ENCODE measurements around the gene YAF2. TPM values are rescaled to one million over a fixed set of nuclear protein-coding genes. Genes with fewer than 3 reads are reported as not detected.
"Not testable (repeated sequence)": the region's sequence is repeated elsewhere in the genome, so short reads cannot be mapped to it uniquely, and the experiment has no call there.

Gene YAF2
- polyA plus RNA-seq, 1 donor, result 28.3 TPM

- DNase-seq, result no peak
Measured at GRCh38 chr12:42192686-42193085, 45.4 kb downstream of the YAF2 start.

DNA sequence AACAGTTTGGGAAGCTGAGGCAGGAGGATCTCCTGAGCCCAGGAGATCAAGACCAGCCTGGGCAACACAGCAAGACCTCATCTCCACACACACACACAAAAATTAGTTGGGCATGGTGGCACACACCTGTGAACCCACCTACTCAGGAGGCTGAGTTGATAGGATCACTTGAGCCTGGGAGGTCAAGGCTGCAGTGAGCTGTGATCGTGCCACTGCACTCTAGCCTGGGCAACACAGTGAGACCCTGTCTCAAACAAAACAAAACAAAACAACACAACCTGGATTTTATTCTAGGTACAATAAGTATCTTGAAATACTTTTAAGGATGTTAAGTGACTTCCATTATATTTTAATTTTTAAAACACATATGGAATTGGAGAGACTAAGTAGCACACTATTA lies 45.8 kb downstream of the YAF2 start:
- DNase-seq, result no peak

- no peak for DNase-seq
Measured at GRCh38 chr12:42190376-42190775, 47.7 kb downstream of the YAF2 start.

GRCh38 chr12:42188275-42188674 lies 49.8 kb downstream of the YAF2 start:
- DNase-seq, result not testable (repeated sequence)

DNA sequence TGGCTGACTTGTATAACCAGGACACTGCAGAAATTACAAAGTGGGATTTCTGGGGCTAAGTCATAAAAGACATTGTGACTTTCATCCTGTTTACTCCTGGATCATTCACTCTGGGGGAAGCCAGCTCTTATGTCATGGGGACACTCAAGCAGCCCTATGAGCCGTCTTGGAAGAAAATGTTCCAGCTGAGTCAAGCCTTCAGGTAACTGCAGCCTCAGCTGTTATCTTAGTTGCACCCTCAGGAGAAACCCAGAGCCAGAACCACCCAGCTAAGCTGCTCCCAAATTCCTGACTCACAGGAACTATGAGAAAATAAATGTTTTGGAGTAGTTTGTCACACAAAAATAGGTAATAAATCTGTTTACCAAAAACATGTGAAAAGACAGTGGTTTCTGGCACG lies 50.2 kb downstream of the YAF2 start:
- no peak for DNase-seq

- DNase-seq, result no peak
Measured at GRCh38 chr12:42186793-42187192, 51.3 kb downstream of the YAF2 start.

- DNase-seq, result no peak
Measured at GRCh38 chr12:42182394-42182793, 55.7 kb downstream of the YAF2 start.

GRCh38 chr12:42180990-42181596 lies 57.0 kb downstream of the YAF2 start:
- no peak for DNase-seq

- DNase-seq, result no peak
Measured at GRCh38 chr12:42178101-42178500, 59.9 kb downstream of the YAF2 start.

DNA sequence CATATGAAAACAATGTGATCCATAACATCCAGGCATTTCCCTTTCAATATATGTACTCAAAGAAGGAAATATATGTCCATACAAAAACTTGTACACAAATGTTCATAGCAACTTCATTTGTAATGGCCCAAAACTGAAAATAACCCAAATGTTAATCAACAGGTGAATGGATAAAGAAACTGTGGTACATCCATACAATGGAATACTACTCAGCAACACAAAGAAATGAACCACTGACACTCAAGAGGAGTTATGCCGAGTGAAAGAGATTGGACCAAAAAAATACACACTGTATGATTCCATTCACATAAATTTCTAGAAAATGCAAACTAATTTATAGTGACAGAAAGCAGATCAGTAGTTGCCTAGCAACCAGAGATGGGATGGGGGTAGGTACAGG lies 63.1 kb downstream of the YAF2 start:
- no peak for DNase-seq

- no peak for DNase-seq
Measured at GRCh38 chr12:42173961-42174521, 64.0 kb downstream of the YAF2 start.

GRCh38 chr12:42172441-42173210 lies 65.4 kb downstream of the YAF2 start:
- no peak for DNase-seq

GRCh38 chr12:42167711-42168110 lies 70.3 kb downstream of the YAF2 start:
- no peak for DNase-seq

GRCh38 chr12:42166501-42166900 lies 71.5 kb downstream of the YAF2 start:
- DNase-seq, result no peak

DNA sequence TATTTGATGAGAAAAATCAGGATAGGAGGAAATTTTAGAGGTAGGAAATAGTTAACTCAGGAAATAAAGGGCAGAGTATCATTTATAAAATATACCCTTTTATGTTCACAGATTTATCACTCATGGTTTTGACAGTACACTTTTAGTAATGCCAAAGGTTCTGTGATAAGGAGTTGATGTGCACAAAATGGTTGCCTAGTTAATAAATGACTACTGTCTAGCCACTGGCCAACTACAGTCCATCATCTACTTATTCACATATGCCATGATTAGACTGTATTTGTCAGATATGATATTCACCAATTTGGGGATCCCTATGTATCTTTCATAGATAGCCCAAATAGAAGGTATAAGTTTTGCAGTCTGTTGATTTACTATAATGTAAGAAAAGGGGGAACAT lies 74.1 kb downstream of the YAF2 start:
- no peak for DNase-seq

DNA sequence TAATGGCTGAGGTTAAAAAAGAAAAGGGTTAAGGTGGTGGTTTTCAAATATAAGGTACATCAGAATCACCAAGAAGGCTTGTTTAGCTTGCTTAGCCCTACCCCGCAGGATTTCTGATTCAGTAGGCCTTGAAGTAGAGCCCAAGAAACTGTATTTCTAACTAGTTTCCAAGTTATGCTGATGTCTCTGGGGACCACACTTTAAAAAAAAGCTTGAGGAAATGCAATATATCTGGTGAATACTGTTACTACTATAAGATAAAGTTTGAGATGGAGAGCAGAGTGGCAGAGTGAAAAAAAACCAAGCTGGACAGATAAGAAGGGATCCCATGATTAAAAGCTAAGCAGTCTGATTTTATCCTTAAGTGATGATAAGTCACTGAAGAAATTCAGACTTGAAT lies 75.1 kb downstream of the YAF2 start:
- no peak for DNase-seq

- no peak for DNase-seq
Measured at GRCh38 chr12:42162193-42162592, 75.9 kb downstream of the YAF2 start.

DNA sequence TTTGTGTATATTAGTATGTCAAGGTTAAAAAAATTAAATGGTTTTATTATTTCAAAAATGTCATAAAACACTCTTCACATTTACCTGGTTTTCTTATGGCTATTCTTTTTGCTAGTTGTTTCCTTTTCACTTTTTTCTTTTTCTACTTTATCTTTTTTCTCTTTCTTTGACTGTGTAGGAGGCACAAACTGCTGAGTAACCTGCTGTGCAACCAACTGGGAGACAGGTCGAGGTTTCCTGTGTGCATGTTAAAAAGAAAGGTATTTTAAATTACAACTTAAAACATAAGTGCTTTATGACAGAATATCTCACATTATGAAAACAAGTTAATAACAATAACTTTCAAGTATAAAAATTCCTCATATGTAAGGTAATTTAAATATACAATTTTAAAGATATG lies 76.5 kb downstream of the YAF2 start:
- DNase-seq, result no peak

GRCh38 chr12:42156232-42156631 lies 81.8 kb downstream of the YAF2 start:
- no peak for DNase-seq

DNA sequence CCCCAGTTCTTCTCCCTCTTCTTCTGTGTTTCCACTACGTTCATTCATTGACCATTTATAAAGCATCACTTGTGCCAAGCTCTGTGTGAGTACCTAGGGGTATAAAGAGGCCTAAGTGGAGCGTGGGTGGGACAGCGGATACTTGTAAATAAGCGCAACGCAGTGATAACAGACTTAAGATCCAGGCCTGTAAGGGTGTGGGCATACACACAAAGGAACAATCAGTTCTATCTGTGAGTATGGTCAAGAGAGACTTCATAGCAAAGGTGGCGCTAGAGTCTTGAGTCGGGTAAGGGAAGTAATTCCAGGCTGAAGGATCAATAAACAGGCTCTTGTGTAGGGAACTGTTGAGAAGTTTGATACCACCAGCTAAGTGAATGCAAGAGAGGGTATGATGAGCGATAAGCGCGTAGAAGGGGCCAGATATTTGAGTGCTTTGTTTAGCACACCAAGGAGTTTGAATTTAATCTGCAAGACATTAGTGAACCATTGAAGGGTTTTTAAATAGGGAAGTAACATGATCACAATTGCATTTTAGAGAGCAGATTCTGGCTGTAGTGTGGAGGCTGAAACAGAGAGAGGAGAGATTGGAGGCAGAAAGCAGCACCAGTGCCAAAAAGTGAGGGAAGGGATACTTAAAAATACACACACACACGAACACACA lies 92.4 kb downstream of the YAF2 start:
- no peak for DNase-seq

GRCh38 chr12:42145197-42145549 lies 92.9 kb downstream of the YAF2 start:
- no peak for DNase-seq

GRCh38 chr12:42144408-42145196 lies 93.4 kb downstream of the YAF2 start, which contains the start of gene GXYLT1:
Gene GXYLT1 (minus strand): TSS chr12:42144874. CDS start chr12:42144646, 228 bp downstream.
- peak; percentile 96 for DNase-seq

GRCh38 chr12:42144158-42144407 lies 94.0 kb downstream of the YAF2 start:
- no peak for DNase-seq

All from hindlimb muscle (tissue), 1 donor.